ENCODE measurements around the gene GPRIN1. TPM values are rescaled to one million over a fixed set of nuclear protein-coding genes. Genes with fewer than 3 reads are reported as not detected.

GPRIN1 gene
- total RNA-seq, 1 donor from 2014 or later = 17.3 TPM

- no peak overlapping the region for H3K4me3 ChIP-seq (ENCODE audit: low read depth, low read length)
- no peak for DNase-seq (ENCODE audit: low read depth)
- no peak for TF ChIP-seq CTCF (IDR thresholded peaks at IDR 0.05; ENCODE audit: insufficient read depth, low read length, poor library complexity, severe bottlenecking)
- peaks cover 56% of the 10 kb centered on the region for H3K27me3 ChIP-seq (ENCODE audit: control insufficient read depth, insufficient read depth, low read length)
- H3K36me3 ChIP-seq (ENCODE audit: control insufficient read depth, insufficient read depth, low read length) = no peaks in the 10 kb centered on the region
These were observed 19.4 kb upstream of the GPRIN1 start for GRCh38 chr5:176629317-176629852.

- no peak for DNase-seq (ENCODE audit: low read depth)
- TF ChIP-seq CTCF (IDR thresholded peaks at IDR 0.05; ENCODE audit: insufficient read depth, low read length, poor library complexity, severe bottlenecking) = no peak
These were observed 18.7 kb upstream of the GPRIN1 start for GRCh38 chr5:176628406-176629228.

GRCh38 chr5:176627582-176627981 lies 17.6 kb upstream of the GPRIN1 start:
- peaks cover 48% of the 10 kb centered on the region for H3K27me3 ChIP-seq (ENCODE audit: control insufficient read depth, insufficient read depth, low read length)
- DNase-seq (ENCODE audit: low read depth) = no peak
- no peak for TF ChIP-seq CTCF (IDR thresholded peaks at IDR 0.05; ENCODE audit: insufficient read depth, low read length, poor library complexity, severe bottlenecking)
- H3K36me3 ChIP-seq (ENCODE audit: control insufficient read depth, insufficient read depth, low read length) = no peaks in the 10 kb centered on the region
- H3K4me3 ChIP-seq (ENCODE audit: low read depth, low read length) = no peak overlapping the region

More at GRCh38 chr5:176628406-176629228, 18.7 kb upstream of the GPRIN1 start:
- Histone ChIP-seq H3K4me3 (ENCODE audit: low read depth, low read length) (no peak overlapping the region), H3K36me3 (ENCODE audit: control insufficient read depth, insufficient read depth, low read length) (no peaks in the 10 kb centered on the region), H3K27me3 (ENCODE audit: control insufficient read depth, insufficient read depth, low read length) (peaks cover 54% of the 10 kb centered on the region)

GRCh38 chr5:176626876-176627236 lies 16.9 kb upstream of the GPRIN1 start:
- TF ChIP-seq CTCF (IDR thresholded peaks at IDR 0.05; ENCODE audit: insufficient read depth, low read length, poor library complexity, severe bottlenecking) = no peak
- no peak for DNase-seq (ENCODE audit: low read depth)
- Histone ChIP-seq H3K4me3 (ENCODE audit: low read depth, low read length) (no peak overlapping the region), H3K27me3 (ENCODE audit: control insufficient read depth, insufficient read depth, low read length) (peaks cover 47% of the 10 kb centered on the region), H3K36me3 (ENCODE audit: control insufficient read depth, insufficient read depth, low read length) (no peaks in the 10 kb centered on the region)

- peaks cover 48% of the 10 kb centered on the region for H3K27me3 ChIP-seq (ENCODE audit: control insufficient read depth, insufficient read depth, low read length)
- no peaks in the 10 kb centered on the region for H3K36me3 ChIP-seq (ENCODE audit: control insufficient read depth, insufficient read depth, low read length)
- no peak for DNase-seq (ENCODE audit: low read depth)
- no peak for TF ChIP-seq CTCF (IDR thresholded peaks at IDR 0.05; ENCODE audit: insufficient read depth, low read length, poor library complexity, severe bottlenecking)
- H3K4me3 ChIP-seq (ENCODE audit: low read depth, low read length) = no peak overlapping the region
These were observed 16.3 kb upstream of the GPRIN1 start for GRCh38 chr5:176625966-176626875.

Measured in kidney epithelial cell (primary cell).